ENCODE results near the gene CAMTA1.

GRCh38 chr1:6954591-6954990, 169.3 kb downstream of the CAMTA1 start:
- TF ChIP-seq CTCF (conservative IDR thresholded peaks at IDR 0.05; ENCODE audit: low read depth, low read length) (no peak), EZH2 (IDR thresholded peaks at IDR 0.05; ENCODE audit: borderline replicate concordance, low read depth, low read length, poor library complexity, severe bottlenecking) (no peak)

Data from A673 (cell line).